VCaP (cell line): ENCODE data around the gene COMMD4.
A peak's percentile ranks its signal among the peaks of the same experiment; 100 is the strongest.
"Not testable (repeated sequence)": the region's sequence is repeated elsewhere in the genome, so short reads cannot be mapped to it uniquely, and the experiment has no call there.

ENCODE experiments used
- H3K27ac ChIP-seq: fragments of 450-650 bp; 2 replicates; pipeline ENCODE4 v1.5.1; 2017
- CTCF ChIP-seq: fragments of 450-650 bp; conservative IDR thresholded peaks from 2 replicates; pipeline ENCODE4 v1.5.1; 2017; ENCODE audit warnings: mild to moderate bottlenecking, moderate library complexity

COMMD4 gene

DNA sequence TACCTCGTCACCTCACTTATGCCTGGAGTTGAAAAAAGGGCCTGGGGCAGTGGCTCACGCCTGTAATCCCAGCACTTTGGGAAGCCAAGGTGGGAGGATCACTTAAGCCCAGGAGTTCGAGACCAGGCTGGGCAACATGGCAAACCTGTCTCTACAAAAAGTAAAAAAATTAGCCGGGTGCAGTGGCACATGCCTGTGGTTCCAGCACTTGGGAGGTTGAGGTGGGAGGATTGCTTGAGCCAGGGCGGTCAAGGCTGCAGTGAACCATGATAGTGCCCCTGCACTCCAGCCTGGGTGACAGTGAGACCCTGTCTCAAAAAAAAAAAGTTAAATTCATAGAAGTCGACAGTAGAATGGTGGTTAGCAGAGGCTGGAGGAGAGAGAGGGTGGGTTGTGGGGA, 6.4 kb downstream of the COMMD4 start:
- no peak overlapping the region for H3K27ac ChIP-seq
- TF ChIP-seq CTCF = no peak

GRCh38 chr15:75343953-75344352, 8.1 kb downstream of the COMMD4 start:
- H3K27ac ChIP-seq = not testable (repeated sequence)

DNA sequence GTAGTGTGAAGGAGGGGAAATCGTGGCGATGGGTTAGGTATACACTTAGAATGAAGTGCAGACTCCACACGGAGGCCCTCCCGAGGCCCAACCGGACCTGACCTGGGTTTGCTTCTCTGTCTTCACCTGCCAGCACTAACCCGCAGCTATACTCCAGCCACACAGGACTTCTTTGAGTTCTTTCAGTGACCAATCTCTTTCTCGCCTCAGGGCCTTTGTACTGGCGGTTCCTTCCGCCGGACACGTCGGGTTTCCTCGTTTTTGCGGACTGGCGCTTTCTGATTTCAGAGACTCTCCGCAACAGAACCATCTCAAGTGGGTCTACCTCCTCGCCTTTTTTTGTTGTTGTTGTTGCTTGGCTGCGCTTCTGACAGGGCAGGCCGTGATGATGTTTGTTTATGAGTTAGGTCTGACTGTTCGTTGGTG, 10.9 kb downstream of the COMMD4 start, which contains the start of gene NEIL1:
Gene NEIL1 (plus strand): TSS at position 244 of the 426 bp plus-strand sequence. CDS start 1,867 bp downstream, outside the sequence.
- H3K27ac ChIP-seq = peak within 1 kb of the TSS; percentile 84
- no peak for TF ChIP-seq CTCF

DNA sequence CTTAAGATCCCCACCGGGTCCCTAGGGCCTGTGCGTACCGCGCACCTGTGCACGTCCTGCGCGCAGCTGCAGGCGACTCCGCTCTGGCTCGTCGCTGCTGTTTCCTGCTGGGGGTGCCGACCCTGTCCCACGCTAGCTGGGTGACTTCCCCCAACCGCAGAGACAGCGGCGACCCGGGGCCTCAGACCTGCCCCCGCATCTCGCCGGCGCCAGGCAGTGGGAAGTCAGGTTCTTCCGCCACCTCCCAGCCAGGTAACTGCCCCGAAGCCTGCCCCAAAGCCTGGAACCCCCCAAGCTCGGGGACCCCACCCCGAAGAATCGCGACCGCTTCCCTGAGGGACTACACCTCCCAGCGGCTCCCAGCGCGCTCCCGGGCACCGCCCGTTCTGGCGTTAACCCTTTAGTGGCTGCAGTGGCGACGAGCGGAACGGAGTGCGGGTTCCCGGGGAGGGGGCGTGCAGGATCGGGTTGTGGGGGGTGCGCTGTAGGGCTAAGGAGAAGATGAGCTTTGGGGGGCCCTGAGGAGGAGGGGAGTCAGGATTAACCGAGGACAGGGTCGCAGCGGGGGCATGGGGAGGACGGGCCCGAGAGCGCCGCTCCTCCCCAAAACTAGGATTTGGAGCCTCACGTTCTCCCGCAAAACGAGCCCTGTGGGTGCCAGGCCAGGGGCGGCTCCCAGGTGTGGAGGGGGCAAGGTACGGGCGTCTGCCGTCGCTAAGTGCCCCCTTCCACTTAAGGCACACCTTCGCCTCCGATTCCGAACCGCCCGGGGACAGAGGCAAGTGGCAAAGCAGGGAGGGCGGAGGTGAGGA, 11.6 kb downstream of the COMMD4 start:
- no peak for TF ChIP-seq CTCF
- H3K27ac ChIP-seq = peak overlapping the region; percentile 84

DNA sequence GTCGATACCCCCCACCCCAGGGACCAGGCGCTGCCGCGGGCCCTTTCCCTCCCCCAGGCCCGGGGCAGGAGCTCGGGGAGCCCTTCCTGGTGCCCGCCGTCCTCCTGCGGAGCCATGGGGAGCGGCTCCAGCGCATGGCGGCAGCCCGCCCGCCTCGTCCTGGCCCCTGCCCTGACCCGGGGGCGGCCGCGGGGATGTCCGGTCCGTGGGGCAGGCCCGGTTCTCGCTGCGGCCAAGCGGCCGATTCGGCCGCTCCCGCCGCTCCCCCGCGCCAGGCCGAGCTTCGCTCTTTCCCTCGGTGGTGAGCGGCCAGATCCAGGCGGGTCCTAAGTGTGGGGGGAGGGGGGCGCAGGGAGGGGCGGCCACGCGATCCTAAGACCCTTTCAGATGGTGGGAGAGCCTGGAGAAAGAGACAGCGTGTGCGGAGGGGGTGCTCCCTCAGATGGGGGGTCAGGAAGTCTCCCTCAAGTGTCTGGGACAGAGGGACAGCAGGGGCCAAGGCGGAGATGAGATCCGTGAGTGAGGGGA, 12.2 kb downstream of the COMMD4 start:
- H3K27ac ChIP-seq = peak overlapping the region; percentile 84
- no peak for TF ChIP-seq CTCF

- peak overlapping the region; percentile 84 for H3K27ac ChIP-seq
Observed at GRCh38 chr15:75348562-75349350, 12.9 kb downstream of the COMMD4 start.

GRCh38 chr15:75349351-75349669, 13.4 kb downstream of the COMMD4 start:
- H3K27ac ChIP-seq = not testable (repeated sequence)

More at GRCh38 chr15:75348562-75349350, 12.9 kb downstream of the COMMD4 start:
- no peak for TF ChIP-seq CTCF

- no peak overlapping the region for H3K27ac ChIP-seq
- TF ChIP-seq CTCF = no peak
Observed at GRCh38 chr15:75349851-75350588, 14.2 kb downstream of the COMMD4 start.
